Measurements from ENCODE around the gene KCNH2.

The KCNH2 gene

GRCh38 chr7:150999001-150999400 lies 20.9 kb upstream of the KCNH2 start:
- TF ChIP-seq, protein P1, sequence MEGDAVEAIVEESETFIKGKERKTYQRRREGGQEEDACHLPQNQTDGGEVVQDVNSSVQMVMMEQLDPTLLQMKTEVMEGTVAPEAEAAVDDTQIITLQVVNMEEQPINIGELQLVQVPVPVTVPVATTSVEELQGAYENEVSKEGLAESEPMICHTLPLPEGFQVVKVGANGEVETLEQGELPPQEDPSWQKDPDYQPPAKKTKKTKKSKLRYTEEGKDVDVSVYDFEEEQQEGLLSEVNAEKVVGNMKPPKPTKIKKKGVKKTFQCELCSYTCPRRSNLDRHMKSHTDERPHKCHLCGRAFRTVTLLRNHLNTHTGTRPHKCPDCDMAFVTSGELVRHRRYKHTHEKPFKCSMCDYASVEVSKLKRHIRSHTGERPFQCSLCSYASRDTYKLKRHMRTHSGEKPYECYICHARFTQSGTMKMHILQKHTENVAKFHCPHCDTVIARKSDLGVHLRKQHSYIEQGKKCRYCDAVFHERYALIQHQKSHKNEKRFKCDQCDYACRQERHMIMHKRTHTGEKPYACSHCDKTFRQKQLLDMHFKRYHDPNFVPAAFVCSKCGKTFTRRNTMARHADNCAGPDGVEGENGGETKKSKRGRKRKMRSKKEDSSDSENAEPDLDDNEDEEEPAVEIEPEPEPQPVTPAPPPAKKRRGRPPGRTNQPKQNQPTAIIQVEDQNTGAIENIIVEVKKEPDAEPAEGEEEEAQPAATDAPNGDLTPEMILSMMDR (IDR thresholded peaks at IDR 0.05; ENCODE audit: insufficient read depth, low read depth, low read length, missing control alignments), result no peak
- H3K4me3 ChIP-seq (ENCODE audit: low read depth, low read length), result no peak overlapping the region
- DNase-seq (ENCODE audit: low read depth), result no peak

GRCh38 chr7:150998341-150998740 lies 20.2 kb upstream of the KCNH2 start:
- TF ChIP-seq, protein P1 (IDR thresholded peaks at IDR 0.05; ENCODE audit: insufficient read depth, low read depth, low read length, missing control alignments), result no peak
- no peak overlapping the region for H3K4me3 ChIP-seq (ENCODE audit: low read depth, low read length)
- no peak for DNase-seq (ENCODE audit: low read depth)

- H3K4me3 ChIP-seq (ENCODE audit: low read depth, low read length), result no peak overlapping the region
- TF ChIP-seq, protein P1 (IDR thresholded peaks at IDR 0.05; ENCODE audit: insufficient read depth, low read depth, low read length, missing control alignments), result no peak
- no peak for DNase-seq (ENCODE audit: low read depth)
Measured at GRCh38 chr7:150997817-150998216, 19.7 kb upstream of the KCNH2 start.

- TF ChIP-seq, protein P1 (IDR thresholded peaks at IDR 0.05; ENCODE audit: insufficient read depth, low read depth, low read length, missing control alignments), result no peak
- no peak overlapping the region for H3K4me3 ChIP-seq (ENCODE audit: low read depth, low read length)
- DNase-seq (ENCODE audit: low read depth), result no peak
Measured at GRCh38 chr7:150997075-150997511, 19.0 kb upstream of the KCNH2 start.

- no peak for DNase-seq (ENCODE audit: low read depth)
- H3K4me3 ChIP-seq (ENCODE audit: low read depth, low read length), result no peak overlapping the region
- TF ChIP-seq, protein P1 (IDR thresholded peaks at IDR 0.05; ENCODE audit: insufficient read depth, low read depth, low read length, missing control alignments), result no peak
Measured at GRCh38 chr7:150996376-150997074, 18.4 kb upstream of the KCNH2 start.

DNA sequence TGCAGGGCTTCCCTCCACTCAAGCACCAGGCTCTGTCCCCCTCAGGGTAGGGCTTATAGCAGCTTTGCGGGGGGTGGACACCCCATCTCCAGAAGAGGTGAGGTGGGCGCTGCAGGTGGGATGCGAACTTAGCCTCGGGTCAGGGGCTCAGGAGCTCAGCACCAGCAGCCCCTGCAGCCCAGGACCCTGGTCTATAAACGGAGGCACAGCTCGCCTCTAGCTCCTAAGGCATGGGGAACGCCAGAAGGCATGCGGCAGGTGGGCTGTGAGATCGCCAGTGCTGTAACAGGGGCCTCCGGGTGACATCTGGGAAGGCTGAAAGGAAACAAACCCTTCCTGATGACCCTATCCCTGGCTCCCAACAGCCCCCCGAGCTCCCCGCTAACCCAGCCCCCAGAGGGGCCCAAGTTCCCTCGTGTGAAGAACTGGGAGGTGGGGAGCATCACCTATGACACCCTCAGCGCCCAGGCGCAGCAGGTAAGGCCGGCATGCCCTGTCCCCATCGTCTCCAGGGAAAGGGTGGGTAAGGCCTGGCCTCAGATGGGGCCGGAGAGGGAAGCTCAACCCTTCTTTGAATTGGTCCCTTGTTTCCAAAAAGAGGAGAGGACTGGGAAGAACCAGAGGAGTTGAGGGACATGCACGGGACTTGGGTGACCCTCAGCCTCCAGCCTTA lies 16.9 kb upstream of the KCNH2 start:
- TF ChIP-seq, protein P1 (IDR thresholded peaks at IDR 0.05; ENCODE audit: insufficient read depth, low read depth, low read length, missing control alignments), result no peak
- H3K4me3 ChIP-seq (ENCODE audit: low read depth, low read length), result no peak overlapping the region
- DNase-seq (ENCODE audit: low read depth), result no peak

All from GM12865 (cell line).